HCT116 (cell line): ENCODE results near the gene MN1.

Source experiments
- CTCF ChIP-seq, 3 experiments: fragments of 200-600 bp in 1 of 3; sonication (generic) in 1 of 3; IDR thresholded peaks in 2 of 3; conservative IDR thresholded peaks in 1 of 3; 2 replicates each; pipeline ENCODE4 v1.5.1; 2012 to 2017; ENCODE audit warnings: low read depth in 2 of 3, low read length in 2 of 3, antibody characterized with exemption in 1 of 3, borderline replicate concordance in 1 of 3, control low read depth in 1 of 3, mild to moderate bottlenecking in 1 of 3, mixed read lengths in 1 of 3, mixed run types in 1 of 3, moderate library complexity in 1 of 3; ENCODE audit not compliant: insufficient read depth in 1 of 3
- EZH2phosphoT487 ChIP-seq: fragments of 200-600 bp; IDR thresholded peaks from 2 replicates; pipeline ENCODE4 v1.6.1; 2018; ENCODE audit warnings: antibody characterized with exemption, borderline replicate concordance
- FOSL1 ChIP-seq: IDR thresholded peaks from 2 replicates; pipeline ENCODE4 v1.6.1; 2012; ENCODE audit warnings: low read depth
- JUND ChIP-seq: IDR thresholded peaks from 2 replicates; pipeline ENCODE4 v1.6.1; 2012
- MAX ChIP-seq: IDR thresholded peaks from 2 replicates; pipeline ENCODE4 v1.6.1; 2012
- POLR2A ChIP-seq: IDR thresholded peaks from 2 replicates; pipeline ENCODE4 v1.7.0; 2011; ENCODE audit warnings: borderline replicate concordance; ENCODE audit not compliant: insufficient read depth, insufficient read length; ENCODE audit errors: extremely low read depth
- POLR2AphosphoS5 ChIP-seq: IDR thresholded peaks from 2 replicates; pipeline ENCODE4 v1.6.1; 2011; ENCODE audit warnings: mild to moderate bottlenecking, low read depth, low read length, moderate library complexity
- RAD21 ChIP-seq: IDR thresholded peaks from 2 replicates; pipeline ENCODE4 v1.6.1; 2012; ENCODE audit warnings: low read depth, mild to moderate bottlenecking
- SIN3A ChIP-seq: IDR thresholded peaks from 2 replicates; pipeline ENCODE4 v1.6.1; 2012; ENCODE audit warnings: low read depth

- TF ChIP-seq CTCF (IDR thresholded peaks at IDR 0.05 in 2 of 3, conservative IDR thresholded peaks at IDR 0.05 in 1 of 3; ENCODE audit: borderline replicate concordance in 1 of 3, insufficient read depth in 1 of 3, low read depth in 2 of 3, low read length in 2 of 3): no peak
- no peak for TF ChIP-seq FOSL1
- TF ChIP-seq POLR2A: no peak
- no peak for TF ChIP-seq POLR2AphosphoS5
- no peak for TF ChIP-seq RAD21
- TF ChIP-seq EZH2phosphoT487: no peak
- TF ChIP-seq SIN3A: no peak
- TF ChIP-seq MAX: no peak; the same call in 1 of the 2 replicates
- TF ChIP-seq JUND: no peak
Measured at GRCh38 chr22:27801202-27801615, 347 bp downstream of the MN1 start.
